SK-N-MC (cell line): ENCODE data around the gene ARHGAP22.

ENCODE experiments used
- EZH2 ChIP-seq: fragments of 200-600 bp; sonication (generic); IDR thresholded peaks from one replicate; pipeline ENCODE4 v1.6.1; 2017; ENCODE audit warnings: antibody characterized with exemption
- FOXP2 ChIP-seq: optimal IDR thresholded peaks from 2 replicates; pipeline ENCODE3; 2011; ENCODE audit warnings: mild to moderate bottlenecking, moderate library complexity; ENCODE audit not compliant: insufficient read depth; ENCODE audit errors: extremely low read length, control extremely low read depth
- POLR2AphosphoS5 ChIP-seq: IDR thresholded peaks from 2 replicates; pipeline ENCODE4 v1.6.1; 2012; ENCODE audit warnings: mild to moderate bottlenecking, low read depth, low read length, borderline replicate concordance

DNA sequence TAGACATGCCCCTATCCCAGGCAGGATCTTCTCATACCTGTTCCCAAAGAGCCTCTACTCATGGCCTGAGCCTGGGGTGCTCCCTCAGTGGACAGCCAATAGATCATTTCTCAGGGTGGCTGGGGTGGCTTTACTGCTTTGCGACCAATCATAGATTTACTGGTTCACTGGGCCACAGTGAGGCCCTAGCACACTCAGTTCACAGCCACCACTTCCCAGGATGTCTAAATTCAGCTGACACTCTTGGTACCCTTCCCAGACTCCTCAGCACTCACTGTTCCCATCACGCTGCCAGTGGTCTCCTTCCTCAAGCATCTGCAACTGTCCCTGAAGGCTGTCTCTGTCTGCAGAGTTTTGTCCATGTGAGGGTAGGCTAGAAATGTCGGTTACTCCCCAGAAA lies 50.6 kb downstream of the ARHGAP22 start:
- TF ChIP-seq POLR2AphosphoS5 (no peak), EZH2 (no peak), FOXP2 (no peak)
